ENCODE results near the gene CAPN3.

CAPN3 gene

GRCh38 chr15:42364529-42364928 is 5.2 kb downstream of the CAPN3 start:
- no peak for DNase-seq (ENCODE audit: low spot score)
- TF ChIP-seq CTCF (IDR thresholded peaks at IDR 0.05), result no peak
- no peak overlapping the region for H3K27ac ChIP-seq
- H3K4me3 ChIP-seq, result no peak overlapping the region

- no peak for DNase-seq (ENCODE audit: low spot score)
- H3K4me3 ChIP-seq, result no peak overlapping the region
- no peak overlapping the region for H3K27ac ChIP-seq
- no peak for TF ChIP-seq CTCF (IDR thresholded peaks at IDR 0.05)
Observed at GRCh38 chr15:42365921-42366550, 6.7 kb downstream of the CAPN3 start.

DNA sequence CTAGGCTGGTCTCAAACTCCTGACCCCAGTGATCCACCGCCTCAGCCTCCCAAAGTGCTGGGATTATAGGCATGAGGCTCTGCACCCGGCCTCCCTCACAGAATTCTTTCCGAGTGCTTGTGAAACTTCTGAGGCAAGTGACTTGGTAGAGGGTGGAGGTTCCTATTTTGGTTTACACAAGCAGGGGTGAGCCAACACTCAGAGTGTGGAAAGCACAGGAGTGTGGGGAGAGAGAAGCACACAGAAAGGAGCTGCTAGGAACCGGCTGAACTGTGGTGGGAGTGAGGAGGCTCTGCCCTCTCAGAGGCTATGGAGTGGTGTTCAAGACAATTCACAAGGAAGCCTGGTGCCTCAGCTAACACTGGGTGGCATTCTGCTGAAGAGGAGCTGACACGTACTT is 7.7 kb downstream of the CAPN3 start:
- TF ChIP-seq CTCF (IDR thresholded peaks at IDR 0.05), result no peak
- H3K27ac ChIP-seq, result no peak overlapping the region
- H3K4me3 ChIP-seq, result no peak overlapping the region
- no peak for DNase-seq (ENCODE audit: low spot score)

GRCh38 chr15:42368096-42368495 is 8.8 kb downstream of the CAPN3 start:
- Histone ChIP-seq H3K27ac (no peak overlapping the region), H3K4me3 (no peak overlapping the region)
- no peak for TF ChIP-seq CTCF (IDR thresholded peaks at IDR 0.05)
- DNase-seq (ENCODE audit: low spot score), result no peak

DNA sequence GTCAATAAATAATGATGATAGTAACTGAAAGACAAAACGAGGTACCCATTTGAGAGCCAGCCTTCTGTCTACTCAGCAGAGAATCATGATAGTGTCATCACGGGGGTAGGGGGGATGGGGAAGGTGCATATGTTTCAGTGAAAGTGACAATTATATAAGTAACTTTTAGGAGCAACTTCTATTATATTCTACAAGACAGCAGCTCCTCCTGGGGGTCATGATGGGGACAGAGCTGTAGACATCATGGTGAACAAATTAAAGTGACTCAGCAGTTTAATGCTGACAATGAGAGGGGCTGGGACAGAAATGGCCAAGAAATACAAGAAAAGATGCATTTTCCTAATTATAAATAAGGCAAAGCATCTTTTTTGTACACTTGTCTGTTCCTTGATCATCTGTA is 11.8 kb downstream of the CAPN3 start:
- Histone ChIP-seq H3K4me3 (no peak overlapping the region), H3K27ac (no peak overlapping the region)
- no peak for TF ChIP-seq CTCF (IDR thresholded peaks at IDR 0.05)
- DNase-seq (ENCODE audit: low spot score), result no peak

DNA sequence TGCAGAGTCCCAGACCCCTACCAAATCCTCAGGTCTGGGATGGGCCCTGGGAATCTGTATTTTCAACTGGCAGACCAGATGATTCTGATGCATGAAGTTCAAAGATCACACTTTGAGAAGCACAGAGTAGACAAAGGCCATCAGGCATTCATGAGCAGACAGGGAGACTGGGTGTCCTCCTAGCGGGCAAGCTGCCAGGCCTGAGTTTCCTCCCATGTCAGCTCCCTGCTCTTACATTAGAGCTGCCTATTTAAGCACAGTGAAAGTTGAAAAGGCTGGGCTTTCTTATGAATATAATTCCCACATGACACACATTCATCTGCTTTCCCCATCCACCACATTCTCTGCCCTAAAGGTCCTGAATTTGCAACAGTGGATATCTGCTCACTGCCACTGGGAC is 14.0 kb downstream of the CAPN3 start:
- no peak for DNase-seq (ENCODE audit: low spot score)
- Histone ChIP-seq H3K27ac (no peak overlapping the region), H3K4me3 (no peak overlapping the region)
- TF ChIP-seq CTCF (IDR thresholded peaks at IDR 0.05), result no peak

DNA sequence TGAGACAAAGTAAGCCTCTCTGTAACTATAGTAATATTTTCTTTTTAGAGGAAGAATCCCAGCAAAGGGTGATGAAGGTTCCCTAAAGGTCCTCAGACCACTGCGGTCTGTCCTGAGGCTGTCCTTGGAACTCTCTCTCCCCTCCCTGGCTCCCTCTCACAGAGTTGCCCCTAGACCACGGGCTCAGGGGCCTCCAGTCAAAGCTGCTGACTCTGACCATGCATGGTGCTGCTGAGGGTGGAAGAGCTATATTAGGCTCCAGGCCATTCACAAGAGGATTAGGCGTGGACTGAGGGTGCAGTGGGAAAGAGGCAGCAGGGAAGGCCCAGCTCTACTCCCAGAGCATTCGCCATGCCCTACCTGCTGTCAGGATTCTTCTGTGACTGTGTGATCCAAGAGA is 14.6 kb downstream of the CAPN3 start:
- Histone ChIP-seq H3K27ac (no peak overlapping the region), H3K4me3 (no peak overlapping the region)
- TF ChIP-seq CTCF (IDR thresholded peaks at IDR 0.05), result no peak
- no peak for DNase-seq (ENCODE audit: low spot score)
